Glutamatergic neuron (in vitro differentiated cells): ENCODE measurements around the gene TPI1. TPM values are rescaled to one million over a fixed set of nuclear protein-coding genes. Genes with fewer than 3 reads are reported as not detected.
A peak's percentile ranks its signal among the peaks of the same experiment; 100 is the strongest.

Experiments used
- DNase-seq: peaks from one replicate; pipeline ENCODE4 v3.0.0; 2022
- H3K27ac Mint-ChIP-seq: one replicate; pipeline ENCODE4 v1.8.0; 2020; ENCODE audit warnings: mild to moderate bottlenecking, mixed read lengths, inconsistent platforms; ENCODE audit not compliant: unreplicated experiment
- H3K27me3 Mint-ChIP-seq: one replicate; pipeline ENCODE4 v1.8.0; 2020; ENCODE audit warnings: mild to moderate bottlenecking, moderate library complexity, mixed read lengths, inconsistent platforms; ENCODE audit not compliant: unreplicated experiment
- H3K36me3 Mint-ChIP-seq: one replicate; pipeline ENCODE4 v1.8.0; 2020; ENCODE audit warnings: mild to moderate bottlenecking, mixed read lengths, inconsistent platforms; ENCODE audit not compliant: unreplicated experiment
- H3K4me1 Mint-ChIP-seq: one replicate; pipeline ENCODE4 v1.8.0; 2020; ENCODE audit warnings: mild to moderate bottlenecking, low read depth, mixed read lengths, inconsistent platforms; ENCODE audit not compliant: unreplicated experiment
- H3K4me3 Mint-ChIP-seq: one replicate; pipeline ENCODE4 v1.8.0; 2020; ENCODE audit warnings: mild to moderate bottlenecking, mixed read lengths, inconsistent platforms; ENCODE audit not compliant: unreplicated experiment
- H3K9me3 Mint-ChIP-seq: one replicate; pipeline ENCODE4 v1.8.0; 2020; ENCODE audit warnings: mild to moderate bottlenecking, moderate library complexity, mixed read lengths, inconsistent platforms; ENCODE audit not compliant: unreplicated experiment
- CTCF ChIP-seq: fragments of 200-600 bp; sonication (generic); IDR thresholded peaks from one replicate; pipeline ENCODE4 v1.5.0; 2021; ENCODE audit not compliant: partially characterized antibody, unreplicated experiment
- total RNA-seq: library from RNA; stranded (reverse); fragmentation: NEBNext Ultra II Directional; extraction: Animal tissue kit (Norgen Biotek cat#: 25700); gene quantifications from one replicate; pipeline ENCODE4 v1.2.1, GENCODE V29; 2021; ENCODE audit not compliant: unreplicated experiment

Gene TPI1
- total RNA-seq, 1 donor from 2014 or later, result 663 TPM

GRCh38 chr12:6916426-6917200 lies 49.3 kb downstream of the TPI1 start:
- peaks cover 10% of the 10 kb centered on the region for H3K4me1 Mint-ChIP-seq
- DNase-seq, result no peak
- H3K27ac Mint-ChIP-seq, result no peak overlapping the region
- peaks cover 4% of the 10 kb centered on the region for H3K36me3 Mint-ChIP-seq
- peaks cover 3% of the 10 kb centered on the region for H3K9me3 Mint-ChIP-seq
- H3K27me3 Mint-ChIP-seq, result peaks cover 19% of the 10 kb centered on the region
- peak overlapping the region; percentile 52 for H3K4me3 Mint-ChIP-seq
- no peak for TF ChIP-seq CTCF

GRCh38 chr12:6917491-6918231 lies 50.3 kb downstream of the TPI1 start:
- H3K4me3 Mint-ChIP-seq, result no peak overlapping the region
- peaks cover 5% of the 10 kb centered on the region for H3K36me3 Mint-ChIP-seq
- DNase-seq, result no peak
- peaks cover 18% of the 10 kb centered on the region for H3K27me3 Mint-ChIP-seq
- no peak overlapping the region for H3K27ac Mint-ChIP-seq
- peaks cover 20% of the 10 kb centered on the region for H3K4me1 Mint-ChIP-seq
- H3K9me3 Mint-ChIP-seq, result peaks cover 3% of the 10 kb centered on the region
- TF ChIP-seq CTCF, result no peak

GRCh38 chr12:6919588-6919987 lies 52.3 kb downstream of the TPI1 start:
- Mint-ChIP-seq H3K4me1 (peaks cover 34% of the 10 kb centered on the region), H3K27ac (no peak overlapping the region), H3K27me3 (peaks cover 13% of the 10 kb centered on the region), H3K4me3 (no peak overlapping the region), H3K36me3 (peaks cover 9% of the 10 kb centered on the region), H3K9me3 (peaks cover 2% of the 10 kb centered on the region)
- TF ChIP-seq CTCF, result no peak
- DNase-seq, result no peak

Other genes starting within 250 kb of the TPI1 start
- gene LPAR5, start 231.6 kb upstream of the TPI1 start, total RNA-seq, result not detected
- 2.5 TPM for gene ACRBP, start 220.1 kb upstream of the TPI1 start, total RNA-seq
- 76.9 TPM for gene ING4, start 204.4 kb upstream of the TPI1 start, total RNA-seq
- 83.2 TPM for gene ZNF384, start 178.2 kb upstream of the TPI1 start, total RNA-seq
- gene PIANP, start 166.7 kb upstream of the TPI1 start, total RNA-seq, result 48.8 TPM
- gene COPS7A, start 143.5 kb upstream of the TPI1 start, total RNA-seq, result 25.9 TPM
- gene MLF2, start 114.4 kb upstream of the TPI1 start, total RNA-seq, result 228 TPM
- gene PTMS, start 101.2 kb upstream of the TPI1 start, total RNA-seq, result 966 TPM
- 7.3 TPM for gene LAG3, start 95.0 kb upstream of the TPI1 start, total RNA-seq
- gene CD4, start 78.0 kb upstream of the TPI1 start, total RNA-seq, result 0.17 TPM
- gene GPR162, start 45.7 kb upstream of the TPI1 start, total RNA-seq, result 145 TPM
- 58.4 TPM for gene P3H3, start 39.1 kb upstream of the TPI1 start, total RNA-seq
- gene GNB3, start 26.6 kb upstream of the TPI1 start, total RNA-seq, result 45.7 TPM
- gene CDCA3, start 16.2 kb upstream of the TPI1 start, total RNA-seq, result 5.2 TPM
- 141 TPM for gene USP5, start 15.4 kb upstream of the TPI1 start, total RNA-seq
- gene SPSB2, start 5.8 kb downstream of the TPI1 start, total RNA-seq, result 4.3 TPM
- 2.6 TPM for gene LRRC23, start 37.3 kb downstream of the TPI1 start, total RNA-seq
- gene ENO2, start 47.0 kb downstream of the TPI1 start, total RNA-seq, result 182 TPM
- 94.6 TPM for gene ATN1, start 60.4 kb downstream of the TPI1 start, total RNA-seq
- gene RNU7-1, start 76.3 kb downstream of the TPI1 start, total RNA-seq, result not detected
- 184 TPM for gene C12orf57, start 76.5 kb downstream of the TPI1 start, total RNA-seq
- gene PTPN6, start 83.8 kb downstream of the TPI1 start, total RNA-seq, result 3.8 TPM
- gene PHB2, start 103.1 kb downstream of the TPI1 start, total RNA-seq, result 200 TPM
- gene EMG1, start 103.4 kb downstream of the TPI1 start, total RNA-seq, result 24.2 TPM
- 53.3 TPM for gene LPCAT3, start 150.9 kb downstream of the TPI1 start, total RNA-seq
- gene C1S, start 193.2 kb downstream of the TPI1 start, total RNA-seq, result 3.5 TPM
- gene C1R, start 224.9 kb downstream of the TPI1 start, total RNA-seq, result 1.0 TPM
- gene C1RL, start 241.7 kb downstream of the TPI1 start, total RNA-seq, result 12.8 TPM